Skeletal muscle satellite cell (primary cell): ENCODE results near the gene KRTAP5-3.

Experiments
- H3K27me3 ChIP-seq: 2 replicates; pipeline ENCODE4 v1.7.0; 2013; ENCODE audit warnings: low read length; ENCODE audit not compliant: control insufficient read depth, insufficient read depth
- H3K36me3 ChIP-seq: 2 replicates; pipeline ENCODE4 v1.7.0; 2013; ENCODE audit warnings: mild to moderate bottlenecking, control low read depth, low read length; ENCODE audit not compliant: insufficient read depth
- H3K4me1 ChIP-seq: 2 replicates; pipeline ENCODE4 v1.7.0; 2013; ENCODE audit warnings: low read length; ENCODE audit not compliant: control insufficient read depth, insufficient read depth
- H3K4me2 ChIP-seq: 2 replicates; pipeline ENCODE4 v1.7.0; 2013; ENCODE audit warnings: mild to moderate bottlenecking, low read length
- H3K4me3 ChIP-seq: 2 replicates; pipeline ENCODE4 v1.7.0; 2013; ENCODE audit warnings: low read length
- H3K9ac ChIP-seq: 2 replicates; pipeline ENCODE4 v1.7.0; 2013; ENCODE audit warnings: mild to moderate bottlenecking, low read depth, low read length, moderate library complexity
- H3K9me3 ChIP-seq: replicated peaks from 2 replicates; pipeline ENCODE4 v1.7.0; 2013; ENCODE audit warnings: mild to moderate bottlenecking, control low read depth, low read length

KRTAP5-3 gene

DNA sequence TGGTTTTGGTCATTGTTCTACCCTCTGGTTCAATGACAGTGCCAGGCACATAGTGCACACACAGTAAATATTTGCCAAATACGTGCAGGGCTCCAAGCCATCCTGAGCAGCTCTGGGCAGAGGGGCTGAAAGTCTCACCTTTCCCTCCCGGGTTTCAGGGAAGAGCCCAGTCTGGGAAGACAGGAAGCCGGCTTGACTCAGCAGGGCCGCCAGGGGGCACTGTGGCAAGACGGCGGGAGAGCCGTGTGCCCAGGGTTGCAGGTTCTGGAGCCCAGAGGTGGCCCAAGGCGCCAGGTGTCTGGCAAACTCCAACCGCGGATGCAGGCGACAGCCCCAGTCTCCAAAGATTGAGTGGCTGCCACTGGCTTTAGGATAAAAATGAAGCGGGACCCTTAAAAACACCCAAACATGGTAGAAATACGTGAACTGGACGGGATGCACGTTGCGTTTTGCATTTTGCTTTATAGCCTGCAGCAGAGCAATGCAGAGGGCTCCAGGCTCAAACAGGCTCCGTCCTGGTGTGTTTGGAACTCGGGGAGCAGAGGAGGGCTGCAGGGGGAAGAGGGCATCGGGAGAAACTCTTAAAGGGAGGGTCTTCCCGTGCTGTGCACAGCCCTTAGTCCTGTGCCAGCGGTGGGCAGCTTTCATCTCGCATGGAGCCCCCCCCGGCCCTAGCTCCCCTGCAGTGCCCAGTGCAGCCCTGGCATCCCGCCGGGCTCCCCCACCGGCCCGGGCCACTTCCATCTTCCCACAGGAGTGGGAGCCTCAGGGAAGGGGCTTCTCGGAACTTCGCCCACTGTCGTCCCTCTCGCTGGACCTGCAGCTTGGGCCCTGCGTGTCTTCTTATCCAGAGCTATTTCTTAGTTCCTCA is 32.0 kb upstream of the KRTAP5-3 start:
- Histone ChIP-seq H3K4me2 (no peak overlapping the region), H3K27me3 (peaks cover 44% of the 10 kb centered on the region), H3K4me1 (no peaks in the 10 kb centered on the region), H3K4me3 (no peak overlapping the region), H3K9me3 (no peaks in the 10 kb centered on the region), H3K36me3 (no peaks in the 10 kb centered on the region), H3K9ac (no peak overlapping the region)

- Histone ChIP-seq H3K4me3 (no peak overlapping the region), H3K36me3 (no peaks in the 10 kb centered on the region), H3K4me1 (no peaks in the 10 kb centered on the region), H3K9ac (no peak overlapping the region), H3K4me2 (no peak overlapping the region), H3K27me3 (peaks cover 49% of the 10 kb centered on the region), H3K9me3 (no peaks in the 10 kb centered on the region)
Measured at GRCh38 chr11:1639666-1640065, 31.4 kb upstream of the KRTAP5-3 start.

DNA sequence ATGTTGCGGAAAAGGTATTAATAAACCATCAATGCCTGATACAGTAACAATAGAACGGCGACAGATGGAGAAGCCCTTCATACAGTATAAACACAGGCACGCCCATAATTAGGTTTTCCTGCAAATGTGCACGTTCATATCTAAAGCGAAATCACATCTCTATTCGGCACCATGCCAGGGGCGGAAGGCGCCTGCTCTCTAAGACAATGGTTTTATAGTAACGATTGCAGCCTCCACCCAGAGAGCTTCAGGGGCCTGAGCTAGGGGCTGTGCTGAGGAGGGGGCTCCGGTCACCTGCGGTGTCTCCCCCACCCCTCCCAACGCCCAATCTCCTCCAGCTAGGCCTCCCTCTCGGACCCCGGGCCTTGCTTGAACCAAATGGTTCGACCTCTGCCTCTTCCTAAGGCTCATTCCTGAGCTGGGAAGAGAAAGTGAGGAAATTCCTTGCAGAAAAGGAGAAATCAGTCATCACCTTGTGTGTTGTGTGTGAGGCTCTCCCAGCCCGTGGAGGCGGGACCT is 30.9 kb upstream of the KRTAP5-3 start:
- H3K9ac ChIP-seq, result no peak overlapping the region
- H3K27me3 ChIP-seq, result peaks cover 54% of the 10 kb centered on the region
- no peaks in the 10 kb centered on the region for H3K9me3 ChIP-seq
- no peaks in the 10 kb centered on the region for H3K36me3 ChIP-seq
- H3K4me2 ChIP-seq, result no peak overlapping the region
- H3K4me3 ChIP-seq, result no peak overlapping the region
- H3K4me1 ChIP-seq, result no peaks in the 10 kb centered on the region

- peaks cover 61% of the 10 kb centered on the region for H3K27me3 ChIP-seq
- H3K36me3 ChIP-seq, result no peaks in the 10 kb centered on the region
- H3K4me2 ChIP-seq, result no peak overlapping the region
- H3K9ac ChIP-seq, result no peak overlapping the region
- no peaks in the 10 kb centered on the region for H3K9me3 ChIP-seq
- no peaks in the 10 kb centered on the region for H3K4me1 ChIP-seq
- H3K4me3 ChIP-seq, result no peak overlapping the region
Measured at GRCh38 chr11:1638344-1638743, 30.1 kb upstream of the KRTAP5-3 start.

- Histone ChIP-seq H3K4me2 (no peak overlapping the region), H3K27me3 (peaks cover 66% of the 10 kb centered on the region), H3K4me3 (no peak overlapping the region), H3K9ac (no peak overlapping the region), H3K9me3 (no peaks in the 10 kb centered on the region), H3K36me3 (no peaks in the 10 kb centered on the region), H3K4me1 (no peaks in the 10 kb centered on the region)
Measured at GRCh38 chr11:1637628-1638027, 29.4 kb upstream of the KRTAP5-3 start.

DNA sequence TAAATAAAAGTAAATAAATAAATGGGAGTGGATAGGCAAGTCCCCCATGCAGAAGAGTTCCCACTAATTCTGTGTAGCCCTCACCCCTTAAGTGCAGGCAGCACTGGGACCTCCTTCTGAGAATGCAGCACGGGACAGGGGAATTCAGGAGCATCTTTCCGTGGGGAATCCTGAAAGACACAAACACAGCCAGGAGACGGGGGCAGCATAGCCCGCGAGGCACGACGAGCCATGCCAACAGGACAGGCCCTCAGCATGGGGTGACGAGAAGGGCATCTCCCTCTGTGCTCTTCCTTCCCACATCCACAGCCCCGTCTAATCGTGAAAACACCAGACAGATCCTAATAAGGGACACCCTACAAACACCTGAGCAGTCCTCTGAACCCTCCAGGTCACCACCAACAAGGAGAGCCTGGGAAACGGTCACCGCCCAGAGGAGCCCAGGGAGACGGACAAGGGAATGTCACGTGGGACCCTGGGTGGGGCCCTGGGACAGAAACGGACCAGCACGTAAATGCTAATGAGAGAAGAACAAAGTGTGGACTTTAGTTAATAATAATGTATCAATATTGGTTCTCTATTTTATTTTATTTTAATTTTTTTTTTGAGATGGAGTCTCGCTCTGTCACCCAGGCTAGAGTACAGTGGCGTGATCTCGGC is 28.2 kb upstream of the KRTAP5-3 start:
- H3K4me3 ChIP-seq, result no peak overlapping the region
- peaks cover 76% of the 10 kb centered on the region for H3K27me3 ChIP-seq
- H3K4me1 ChIP-seq, result no peaks in the 10 kb centered on the region
- no peaks in the 10 kb centered on the region for H3K9me3 ChIP-seq
- H3K9ac ChIP-seq, result no peak overlapping the region
- H3K4me2 ChIP-seq, result no peak overlapping the region
- no peaks in the 10 kb centered on the region for H3K36me3 ChIP-seq

DNA sequence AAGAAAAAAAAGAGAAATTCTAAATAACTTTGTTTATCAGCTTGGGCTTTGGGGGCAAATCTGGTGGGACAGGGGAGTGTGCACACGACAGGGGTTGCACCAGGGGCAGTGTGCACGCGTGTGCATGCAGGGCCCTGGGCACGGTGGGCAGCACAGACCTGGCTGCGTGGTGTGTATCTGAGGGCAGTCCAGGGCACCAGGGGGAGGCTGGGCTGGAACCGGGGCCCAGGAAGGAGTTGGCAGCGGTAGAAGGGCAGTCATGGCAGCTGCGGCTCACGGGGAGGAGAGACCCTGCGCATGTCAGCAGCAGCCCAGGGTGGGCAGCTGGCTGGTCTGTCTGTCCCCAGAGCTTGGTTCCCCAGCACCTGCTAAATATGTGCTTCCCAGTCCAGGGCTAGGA is 25.6 kb upstream of the KRTAP5-3 start:
- no peaks in the 10 kb centered on the region for H3K36me3 ChIP-seq
- H3K4me1 ChIP-seq, result no peaks in the 10 kb centered on the region
- peaks cover 71% of the 10 kb centered on the region for H3K27me3 ChIP-seq
- no peak overlapping the region for H3K9ac ChIP-seq
- no peaks in the 10 kb centered on the region for H3K9me3 ChIP-seq
- no peak overlapping the region for H3K4me2 ChIP-seq
- H3K4me3 ChIP-seq, result no peak overlapping the region

- no peaks in the 10 kb centered on the region for H3K4me1 ChIP-seq
- no peak overlapping the region for H3K4me2 ChIP-seq
- H3K36me3 ChIP-seq, result no peaks in the 10 kb centered on the region
- no peaks in the 10 kb centered on the region for H3K9me3 ChIP-seq
- H3K9ac ChIP-seq, result no peak overlapping the region
- no peak overlapping the region for H3K4me3 ChIP-seq
- peaks cover 78% of the 10 kb centered on the region for H3K27me3 ChIP-seq
Measured at GRCh38 chr11:1632053-1632714, 23.9 kb upstream of the KRTAP5-3 start.

GRCh38 chr11:1631066-1631568 is 22.9 kb upstream of the KRTAP5-3 start:
- H3K4me3 ChIP-seq, result no peak overlapping the region
- peaks cover 82% of the 10 kb centered on the region for H3K27me3 ChIP-seq
- no peaks in the 10 kb centered on the region for H3K4me1 ChIP-seq
- no peaks in the 10 kb centered on the region for H3K9me3 ChIP-seq
- H3K36me3 ChIP-seq, result no peaks in the 10 kb centered on the region
- H3K4me2 ChIP-seq, result no peak overlapping the region
- H3K9ac ChIP-seq, result no peak overlapping the region

DNA sequence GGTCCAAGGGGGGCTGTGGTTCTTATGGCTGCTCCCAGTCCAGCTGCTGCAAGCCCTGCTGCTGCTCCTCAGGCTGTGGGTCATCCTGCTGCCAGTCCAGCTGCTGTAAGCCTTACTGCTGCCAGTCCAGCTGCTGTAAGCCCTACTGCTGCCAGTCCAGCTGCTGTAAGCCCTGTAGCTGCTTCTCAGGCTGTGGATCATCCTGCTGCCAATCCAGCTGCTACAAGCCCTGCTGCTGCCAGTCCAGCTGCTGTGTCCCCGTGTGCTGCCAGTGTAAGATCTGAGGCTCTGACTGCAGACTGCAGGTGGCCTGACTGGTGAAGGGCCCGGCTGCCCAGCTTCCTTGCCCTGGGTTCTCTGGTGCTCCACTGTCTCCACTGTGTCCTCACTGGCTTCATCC is 22.0 kb upstream of the KRTAP5-3 start:
- no peak overlapping the region for H3K4me2 ChIP-seq
- H3K9ac ChIP-seq, result no peak overlapping the region
- H3K4me3 ChIP-seq, result no peak overlapping the region
- H3K36me3 ChIP-seq, result no peaks in the 10 kb centered on the region
- H3K9me3 ChIP-seq, result no peaks in the 10 kb centered on the region
- H3K4me1 ChIP-seq, result no peaks in the 10 kb centered on the region
- H3K27me3 ChIP-seq, result peaks cover 81% of the 10 kb centered on the region
